Measurements from ENCODE around the gene DHRS11. TPM values are rescaled to one million over a fixed set of nuclear protein-coding genes. Genes with fewer than 3 reads are reported as not detected.

DHRS11 gene
- total RNA-seq, 3 donors from 2014 or later (not counting 1 experiment from before 2014, with no cell fraction given), result 2.7 to 6.0 (median 4.9) TPM

DNA sequence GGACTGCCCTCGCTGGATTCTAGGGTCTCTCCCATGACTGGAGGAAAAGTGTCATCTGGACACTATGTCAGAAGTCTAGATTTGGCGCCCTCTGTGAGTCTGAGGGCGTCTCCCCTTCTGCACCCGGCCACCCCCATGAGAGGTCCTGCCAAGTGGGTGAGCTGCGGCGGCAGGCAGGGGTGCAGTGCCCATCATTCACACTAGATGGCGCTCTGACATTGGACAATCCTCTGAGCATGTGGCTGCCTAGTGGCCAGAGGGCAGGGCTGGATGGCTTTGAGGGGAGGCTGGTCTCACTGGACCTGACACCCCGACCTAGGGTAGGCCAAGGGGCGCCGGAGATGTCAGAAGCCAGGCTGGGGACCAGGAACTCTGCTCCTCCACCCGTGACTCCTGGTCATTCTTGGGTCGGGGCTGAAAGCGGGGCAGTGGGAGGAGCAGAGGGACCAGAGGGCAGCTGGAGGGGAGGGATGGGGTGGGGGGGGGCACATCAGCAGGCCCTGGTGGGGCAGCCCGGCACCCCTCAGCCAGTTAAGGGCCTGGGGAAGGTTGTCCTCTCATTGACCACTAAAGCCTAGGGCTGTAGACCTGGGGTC, 37.7 kb downstream of the DHRS11 start:
- H3K4me3 Mint-ChIP-seq, result no peak overlapping the region
- Histone ChIP-seq H3K27me3 (ENCODE audit: control insufficient read depth, insufficient read depth, low read length) (no peaks in the 10 kb centered on the region), H3K27ac (ENCODE audit: low read length) (no peak overlapping the region), H3K4me3 (ENCODE audit: low read length) (no peak overlapping the region), H3K9me3 (ENCODE audit: control insufficient read depth, insufficient read depth, low read length) (no peaks in the 10 kb centered on the region), H3K4me1 (ENCODE audit: control insufficient read depth, insufficient read depth, low read length) (no peaks in the 10 kb centered on the region), H3K36me3 (ENCODE audit: control insufficient read depth, insufficient read depth, low read length) (no peaks in the 10 kb centered on the region)
- intact Hi-C loops (cut with micrococcal nuclease), result loop anchor here (1.0 to 2.0 kb wide), 4 partner anchors 77 to 609 kb away; no protein-coding TSS in a partner anchor
- peaks cover 0 to 9% of the 10 kb centered on the region in 2 donors for H3K27me3 Mint-ChIP-seq (ENCODE audit: low read depth in 2 of 2)
- TF ChIP-seq, protein P1, sequence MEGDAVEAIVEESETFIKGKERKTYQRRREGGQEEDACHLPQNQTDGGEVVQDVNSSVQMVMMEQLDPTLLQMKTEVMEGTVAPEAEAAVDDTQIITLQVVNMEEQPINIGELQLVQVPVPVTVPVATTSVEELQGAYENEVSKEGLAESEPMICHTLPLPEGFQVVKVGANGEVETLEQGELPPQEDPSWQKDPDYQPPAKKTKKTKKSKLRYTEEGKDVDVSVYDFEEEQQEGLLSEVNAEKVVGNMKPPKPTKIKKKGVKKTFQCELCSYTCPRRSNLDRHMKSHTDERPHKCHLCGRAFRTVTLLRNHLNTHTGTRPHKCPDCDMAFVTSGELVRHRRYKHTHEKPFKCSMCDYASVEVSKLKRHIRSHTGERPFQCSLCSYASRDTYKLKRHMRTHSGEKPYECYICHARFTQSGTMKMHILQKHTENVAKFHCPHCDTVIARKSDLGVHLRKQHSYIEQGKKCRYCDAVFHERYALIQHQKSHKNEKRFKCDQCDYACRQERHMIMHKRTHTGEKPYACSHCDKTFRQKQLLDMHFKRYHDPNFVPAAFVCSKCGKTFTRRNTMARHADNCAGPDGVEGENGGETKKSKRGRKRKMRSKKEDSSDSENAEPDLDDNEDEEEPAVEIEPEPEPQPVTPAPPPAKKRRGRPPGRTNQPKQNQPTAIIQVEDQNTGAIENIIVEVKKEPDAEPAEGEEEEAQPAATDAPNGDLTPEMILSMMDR (IDR thresholded peaks at IDR 0.05), result peak; percentile 97
- DNase-seq (peak; percentile 79 to 86), ATAC-seq (peak; percentile 87 to 98 (median 94))
- no peaks in the 10 kb centered on the region for H3K4me1 Mint-ChIP-seq
- no peaks in the 10 kb centered on the region for H3K9me3 Mint-ChIP-seq
- WGBS (ENCODE audit: insufficient coverage), result 27% methylated on average over 14 of the region's 14 CpGs
- H3K36me3 Mint-ChIP-seq, result no peaks in the 10 kb centered on the region
- no peak overlapping the region for H3K27ac Mint-ChIP-seq

DNA sequence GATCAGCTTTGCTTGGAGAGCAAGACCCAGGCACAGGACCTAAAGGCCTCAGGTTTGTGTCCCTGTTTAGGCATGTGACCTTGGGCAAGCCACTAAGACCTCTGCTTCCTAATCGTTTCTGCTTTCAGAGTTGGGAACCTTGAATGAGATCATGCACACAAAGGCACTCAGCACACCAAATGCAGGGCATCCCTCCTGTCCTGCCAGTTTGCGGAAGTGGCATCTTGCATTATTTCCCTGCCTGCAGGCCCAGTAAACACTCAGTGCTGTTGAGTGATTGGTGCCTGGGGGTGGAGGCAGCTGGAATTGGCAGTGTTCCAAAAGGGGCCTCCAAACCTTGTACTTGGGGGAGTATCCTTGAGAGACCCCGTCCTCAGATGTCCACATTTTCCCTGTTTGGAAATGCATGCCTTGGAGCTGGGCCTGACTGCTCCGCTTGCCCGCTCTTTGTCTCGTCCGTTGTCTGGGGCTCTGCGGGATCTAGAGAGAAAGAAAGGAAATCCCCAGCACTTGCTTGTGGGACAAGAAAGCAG, 38.4 kb downstream of the DHRS11 start:
- Mint-ChIP-seq H3K4me3 (no peak overlapping the region), H3K9me3 (no peaks in the 10 kb centered on the region), H3K4me1 (no peaks in the 10 kb centered on the region), H3K36me3 (no peaks in the 10 kb centered on the region), H3K27ac (no peak overlapping the region), H3K27me3 (ENCODE audit: low read depth in 2 of 2) (peaks cover 4 to 13% of the 10 kb centered on the region in 2 donors)
- WGBS (ENCODE audit: insufficient coverage), result 77% methylated on average over 8 of the region's 8 CpGs
- Histone ChIP-seq H3K4me1 (ENCODE audit: control insufficient read depth, insufficient read depth, low read length) (no peaks in the 10 kb centered on the region), H3K4me3 (ENCODE audit: low read length) (no peak overlapping the region), H3K27ac (ENCODE audit: low read length) (no peak overlapping the region), H3K9me3 (ENCODE audit: control insufficient read depth, insufficient read depth, low read length) (no peaks in the 10 kb centered on the region), H3K36me3 (ENCODE audit: control insufficient read depth, insufficient read depth, low read length) (no peaks in the 10 kb centered on the region), H3K27me3 (ENCODE audit: control insufficient read depth, insufficient read depth, low read length) (no peaks in the 10 kb centered on the region)
- TF ChIP-seq, protein P1 (IDR thresholded peaks at IDR 0.05), result no peak
- intact Hi-C loops (cut with micrococcal nuclease), result loop anchor here (1.0 to 2.0 kb wide), 4 partner anchors 77 to 609 kb away; no protein-coding TSS in a partner anchor
- ATAC-seq, result no peak
- no peak for DNase-seq

DNA sequence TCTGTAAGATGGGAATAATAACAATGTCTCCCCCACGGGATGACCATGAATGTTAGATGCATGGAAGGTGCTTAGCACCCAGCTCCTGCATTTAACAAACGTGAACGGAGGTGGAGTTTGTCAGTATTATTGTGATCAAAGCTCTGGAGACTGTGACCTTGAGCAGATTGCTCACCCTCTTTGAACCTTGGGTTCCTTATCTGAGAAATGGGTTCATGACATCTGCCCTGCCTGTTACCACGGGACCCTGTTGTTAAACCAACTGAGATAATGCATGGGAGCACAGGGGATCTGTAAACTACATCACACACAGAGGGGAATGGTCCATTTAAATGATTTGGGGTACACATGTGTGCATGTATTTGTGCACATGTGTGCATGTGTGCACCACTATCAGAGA, 39.3 kb downstream of the DHRS11 start:
- Mint-ChIP-seq H3K4me1 (no peaks in the 10 kb centered on the region), H3K4me3 (no peak overlapping the region), H3K9me3 (no peaks in the 10 kb centered on the region), H3K36me3 (no peaks in the 10 kb centered on the region), H3K27me3 (ENCODE audit: low read depth in 2 of 2) (peaks cover 9 to 16% of the 10 kb centered on the region in 2 donors), H3K27ac (no peak overlapping the region)
- ATAC-seq (no peak), DNase-seq (no peak)
- no peak overlapping the region for H3K27ac ChIP-seq (ENCODE audit: low read length)
- H3K4me1 ChIP-seq (ENCODE audit: control insufficient read depth, insufficient read depth, low read length), result no peaks in the 10 kb centered on the region
- no peak overlapping the region for H3K4me3 ChIP-seq (ENCODE audit: low read length)
- H3K27me3 ChIP-seq (ENCODE audit: control insufficient read depth, insufficient read depth, low read length), result no peaks in the 10 kb centered on the region
- TF ChIP-seq, protein P1 (IDR thresholded peaks at IDR 0.05), result no peak
- WGBS (ENCODE audit: insufficient coverage), result 70% methylated on average over 4 of the region's 4 CpGs
- H3K36me3 ChIP-seq (ENCODE audit: control insufficient read depth, insufficient read depth, low read length), result no peaks in the 10 kb centered on the region
- no peaks in the 10 kb centered on the region for H3K9me3 ChIP-seq (ENCODE audit: control insufficient read depth, insufficient read depth, low read length)
- intact Hi-C loops (cut with micrococcal nuclease), result no loop called here
